Panc1 (cell line): Measurements from ENCODE around the gene MAPK13. TPM values are rescaled to one million over a fixed set of nuclear protein-coding genes. Genes with fewer than 3 reads are reported as not detected.

ENCODE experiments used
- ATAC-seq: fragments of 200-7000 bp; cut with Tn5 transposase; 2 replicates; pipeline ENCODE4 v1.9.1; 2020; ENCODE audit warnings: mild to moderate bottlenecking, moderate library complexity
- BruUV-seq: library from RNA; stranded (reverse); fragments of 400-500 nt; replicated peaks from 2 replicates; lab custom pipeline; 2021; lab: Mats Ljungman, UMichigan
- CTCF ChIA-PET: fragments of 300-600 bp; sonication (Branson Sonifier 250); formaldehyde crosslinking; loops from one replicate; lab custom pipeline; 2022; ENCODE audit warnings: antibody characterized with exemption; lab: Charles Lee
- POLR2A ChIA-PET: fragments of 300-600 bp; sonication (Branson Sonifier 250); formaldehyde crosslinking; loops from one replicate; lab custom pipeline; 2022; ENCODE audit warnings: antibody characterized with exemption; lab: Charles Lee
- DNase-seq: peaks from one replicate; pipeline ENCODE4 v3.0.0-alpha.2; 2010; ENCODE audit warnings: low read depth, low spot score
- H3K27ac ChIP-seq: 2 replicates; pipeline ENCODE4 v1.5.1; 2011; ENCODE audit warnings: mild to moderate bottlenecking, low read length, inconsistent platforms
- H3K27me3 ChIP-seq: fragments of 200-500 bp; sonication (Bioruptor generic); 2 replicates; pipeline ENCODE4 v1.6.0; 2014; ENCODE audit warnings: low read length, inconsistent platforms; ENCODE audit not compliant: control insufficient read depth, insufficient read depth
- H3K36me3 ChIP-seq: fragments of 200-500 bp; sonication (Bioruptor generic); 2 replicates; pipeline ENCODE4 v1.5.1; 2014; ENCODE audit warnings: inconsistent platforms, mild to moderate bottlenecking, low read length, moderate library complexity; ENCODE audit not compliant: control insufficient read depth, insufficient read depth
- H3K4me1 ChIP-seq: 2 replicates; pipeline ENCODE4 v1.5.1; 2011; ENCODE audit warnings: inconsistent platforms, mild to moderate bottlenecking, low read length, moderate library complexity; ENCODE audit not compliant: control insufficient read depth, insufficient read depth
- H3K4me3 ChIP-seq, 2 experiments: 2 replicates each; pipeline ENCODE4 v1.5.1; 2011 to 2012; ENCODE audit warnings: low read depth in 2 of 2, low read length in 2 of 2, mild to moderate bottlenecking in 2 of 2, inconsistent platforms in 1 of 2, moderate library complexity in 1 of 2
- H3K9me3 ChIP-seq: fragments of 200-500 bp; sonication (Bioruptor generic); 2 replicates; pipeline ENCODE4 v1.5.1; 2014; ENCODE audit warnings: low read depth, mild to moderate bottlenecking, inconsistent platforms, low read length, moderate library complexity; ENCODE audit not compliant: control insufficient read depth, insufficient read depth
- CTCF ChIP-seq: fragments of 450-650 bp; IDR thresholded peaks from 2 replicates; pipeline ENCODE4 v1.5.1; 2017; ENCODE audit warnings: mild to moderate bottlenecking
- POLR2AphosphoS5 ChIP-seq: IDR thresholded peaks from 2 replicates; pipeline ENCODE4 v1.6.1; 2012; ENCODE audit warnings: mild to moderate bottlenecking, low read depth, low read length, moderate library complexity
- SIN3A ChIP-seq: IDR thresholded peaks from 2 replicates; pipeline ENCODE4 v1.6.1; 2012; ENCODE audit warnings: low read depth, mild to moderate bottlenecking, low read length, moderate library complexity, borderline replicate concordance; ENCODE audit not compliant: insufficient read depth
- TCF7L2 ChIP-seq: IDR thresholded peaks from 2 replicates; pipeline ENCODE4 v1.6.1; 2011; ENCODE audit warnings: mild to moderate bottlenecking, low read depth, low read length, inconsistent platforms
- in situ Hi-C: cut with HindIII; loops from 2 replicates; pipeline ENCODE4 v1.10.0; 2016; ENCODE audit warnings: low sequenced_read_pairs, low pct_unique_long_range_greater_than_20kb
- intact Hi-C: fragments of 100-400 bp; cut with micrococcal nuclease; formaldehyde crosslinking; loops from one replicate; pipeline ENCODE4 v1.10.0; 2022; ENCODE audit not compliant: unreplicated experiment
- total RNA-seq: library from RNA; stranded (reverse); gene quantifications from one replicate; pipeline ENCODE4 v1.2.1, GENCODE V29; 2021; ENCODE audit not compliant: unreplicated experiment
- TF ChIP-seq, protein P1 (sequence below), 2 experiments: IDR thresholded peaks; 2 replicates each; pipeline ENCODE4 v1.6.1; 2011 to 2012; ENCODE audit warnings: low read depth in 2 of 2, control low read depth in 1 of 2, low read length in 1 of 2, mild to moderate bottlenecking in 1 of 2, moderate library complexity in 1 of 2; ENCODE audit not compliant: insufficient read depth in 1 of 2

MAPK13 gene
- total RNA-seq, 1 experiment from 2014 or later: 2.5 TPM

GRCh38 chr6:36145495-36145894 is 15.2 kb downstream of the MAPK13 start:
- Histone ChIP-seq H3K4me3 (no peak overlapping the region), H3K36me3 (no peaks in the 10 kb centered on the region), H3K27me3 (no peaks in the 10 kb centered on the region), H3K27ac (no peak overlapping the region), H3K9me3 (no peaks in the 10 kb centered on the region; the same call in 1 of the 2 replicates), H3K4me1 (no peaks in the 10 kb centered on the region)
- ChIA-PET CTCF (no interaction called here), POLR2A (no interaction called here)
- no peak for TF ChIP-seq TCF7L2
- TF ChIP-seq POLR2AphosphoS5: no peak
- TF ChIP-seq, protein P1, sequence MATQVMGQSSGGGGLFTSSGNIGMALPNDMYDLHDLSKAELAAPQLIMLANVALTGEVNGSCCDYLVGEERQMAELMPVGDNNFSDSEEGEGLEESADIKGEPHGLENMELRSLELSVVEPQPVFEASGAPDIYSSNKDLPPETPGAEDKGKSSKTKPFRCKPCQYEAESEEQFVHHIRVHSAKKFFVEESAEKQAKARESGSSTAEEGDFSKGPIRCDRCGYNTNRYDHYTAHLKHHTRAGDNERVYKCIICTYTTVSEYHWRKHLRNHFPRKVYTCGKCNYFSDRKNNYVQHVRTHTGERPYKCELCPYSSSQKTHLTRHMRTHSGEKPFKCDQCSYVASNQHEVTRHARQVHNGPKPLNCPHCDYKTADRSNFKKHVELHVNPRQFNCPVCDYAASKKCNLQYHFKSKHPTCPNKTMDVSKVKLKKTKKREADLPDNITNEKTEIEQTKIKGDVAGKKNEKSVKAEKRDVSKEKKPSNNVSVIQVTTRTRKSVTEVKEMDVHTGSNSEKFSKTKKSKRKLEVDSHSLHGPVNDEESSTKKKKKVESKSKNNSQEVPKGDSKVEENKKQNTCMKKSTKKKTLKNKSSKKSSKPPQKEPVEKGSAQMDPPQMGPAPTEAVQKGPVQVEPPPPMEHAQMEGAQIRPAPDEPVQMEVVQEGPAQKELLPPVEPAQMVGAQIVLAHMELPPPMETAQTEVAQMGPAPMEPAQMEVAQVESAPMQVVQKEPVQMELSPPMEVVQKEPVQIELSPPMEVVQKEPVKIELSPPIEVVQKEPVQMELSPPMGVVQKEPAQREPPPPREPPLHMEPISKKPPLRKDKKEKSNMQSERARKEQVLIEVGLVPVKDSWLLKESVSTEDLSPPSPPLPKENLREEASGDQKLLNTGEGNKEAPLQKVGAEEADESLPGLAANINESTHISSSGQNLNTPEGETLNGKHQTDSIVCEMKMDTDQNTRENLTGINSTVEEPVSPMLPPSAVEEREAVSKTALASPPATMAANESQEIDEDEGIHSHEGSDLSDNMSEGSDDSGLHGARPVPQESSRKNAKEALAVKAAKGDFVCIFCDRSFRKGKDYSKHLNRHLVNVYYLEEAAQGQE (IDR thresholded peaks at IDR 0.05; ENCODE audit: insufficient read depth in 1 of 2, low read depth in 2 of 2, low read length in 1 of 2): no peak
- TF ChIP-seq SIN3A: no peak
- TF ChIP-seq CTCF: no peak
- in situ Hi-C loops: no loop called here
- no TSS peak for BruUV-seq
- ATAC-seq (no peak), DNase-seq (no peak)
- intact Hi-C loops: no loop called here

GRCh38 chr6:36147294-36147693 is 17.0 kb downstream of the MAPK13 start:
- BruUV-seq: no TSS peak
- no peaks in the 10 kb centered on the region for H3K27me3 ChIP-seq
- in situ Hi-C loops (no loop called here), intact Hi-C loops (no loop called here)
- no peaks in the 10 kb centered on the region for H3K4me1 ChIP-seq
- TF ChIP-seq CTCF (no peak), TCF7L2 (no peak), POLR2AphosphoS5 (no peak), SIN3A (no peak)
- TF ChIP-seq, protein P1 (IDR thresholded peaks at IDR 0.05; ENCODE audit: insufficient read depth in 1 of 2, low read depth in 2 of 2, low read length in 1 of 2): no peak
- H3K27ac ChIP-seq: no peak overlapping the region
- no peaks in the 10 kb centered on the region for H3K36me3 ChIP-seq
- H3K9me3 ChIP-seq: no peaks in the 10 kb centered on the region; the same call in 1 of the 2 replicates
- POLR2A ChIA-PET: no interaction called here
- no peak for ATAC-seq
- CTCF ChIA-PET: no interaction called here
- no peak overlapping the region for H3K4me3 ChIP-seq
- DNase-seq: no peak
